ENCODE measurements around the gene IFITM1. TPM values are rescaled to one million over a fixed set of nuclear protein-coding genes. Genes with fewer than 3 reads are reported as not detected.

The IFITM1 gene
- total and polyA plus RNA-seq, 9 of the 15 experiments (the other 6 are each of a cell fraction or from before 2014, with no cell fraction given): 691 to 5,579 (median 974) TPM

- TF ChIP-seq EWSR1 (IDR thresholded peaks at IDR 0.05; ENCODE audit: borderline replicate concordance, low read depth, partially characterized antibody): no peak
- TF ChIP-seq TSHZ1 (CRISPR knock-in tag; IDR thresholded peaks at IDR 0.05): no peak; the same call in 1 of the 2 replicates
- peak; percentile 18; the same call in 1 of the 2 replicates for TF ChIP-seq GABPB1 (CRISPR knock-in tag; IDR thresholded peaks at IDR 0.05)
- TF ChIP-seq ZNF239 (CRISPR knock-in tag; IDR thresholded peaks at IDR 0.05): no peak
- TF ChIP-seq DDX20 (tag; IDR thresholded peaks at IDR 0.05; ENCODE audit: low read depth): no peak
- no peak for TF ChIP-seq MBD2 (IDR thresholded peaks at IDR 0.05; ENCODE audit: borderline replicate concordance, low read depth)
- TF ChIP-seq CEBPZ (IDR thresholded peaks at IDR 0.05; ENCODE audit: borderline replicate concordance, low read depth, low read length): no peak
- no peak for TF ChIP-seq SMAD2 (IDR thresholded peaks at IDR 0.05; ENCODE audit: low read depth, low read length)
- TF ChIP-seq GATAD2B (IDR thresholded peaks at IDR 0.05; ENCODE audit: borderline replicate concordance): no peak
- TF ChIP-seq KAT7 (CRISPR knock-in tag; IDR thresholded peaks at IDR 0.05; ENCODE audit: borderline replicate concordance): no peak; the same call in 1 of the 2 replicates
- TF ChIP-seq IRF9 (tag; IDR thresholded peaks at IDR 0.05): no peak
- TF ChIP-seq HNRNPH1 (optimal IDR thresholded peaks at IDR 0.05; ENCODE audit: low read depth, low read length): no peak
- TF ChIP-seq PYGO2 (tag; IDR thresholded peaks at IDR 0.05): no peak; the same call in 1 of the 2 replicates
- TF ChIP-seq DNMT1 (IDR thresholded peaks at IDR 0.05): no peak
- TF ChIP-seq SMARCC2 (IDR thresholded peaks at IDR 0.05; ENCODE audit: low read depth): no peak
- TF ChIP-seq RAD21 (CRISPR knock-in tag; conservative IDR thresholded peaks at IDR 0.05 in 1 of 2, IDR thresholded peaks at IDR 0.05 in 1 of 2): no peak
- no peak for TF ChIP-seq CREBBP (IDR thresholded peaks at IDR 0.05; ENCODE audit: low read depth, low read length)
- no peak for TF ChIP-seq CREB3 (tag; conservative IDR thresholded peaks at IDR 0.05; ENCODE audit: low read depth)
Measured at GRCh38 chr11:326842-327580, 13.2 kb downstream of the IFITM1 start (continued).

All from K562 (cell line).